K562 (cell line): ENCODE data around the gene PPP4C. TPM values are rescaled to one million over a fixed set of nuclear protein-coding genes. Genes with fewer than 3 reads are reported as not detected.

Experiments
- ARID1B ChIP-seq: fragments of 450-650 bp; IDR thresholded peaks from 2 replicates; pipeline ENCODE4 v1.6.1; 2016; ENCODE audit warnings: antibody characterized with exemption, mild to moderate bottlenecking, inconsistent platforms
- ATF4 ChIP-seq: fragments of 450-650 bp; formaldehyde crosslinking; IDR thresholded peaks from 2 replicates; pipeline ENCODE4 v1.4.0; 2022; ENCODE audit warnings: mild to moderate bottlenecking, moderate library complexity
- HMGN3 ChIP-seq: IDR thresholded peaks from 2 replicates; pipeline ENCODE4 v1.6.1; 2011; ENCODE audit warnings: borderline replicate concordance, low read depth, mild to moderate bottlenecking, mixed read lengths, low read length; ENCODE audit not compliant: insufficient read length; ENCODE audit errors: extremely low read depth
- NCOA6 ChIP-seq: fragments of 450-650 bp; IDR thresholded peaks from 2 replicates; pipeline ENCODE4 v1.6.1; 2017; ENCODE audit warnings: mild to moderate bottlenecking
- SMAD3 ChIP-seq: fragments of 450-650 bp; formaldehyde crosslinking; conservative IDR thresholded peaks from 2 replicates; pipeline ENCODE4 v1.4.0; 2020; ENCODE audit warnings: mild to moderate bottlenecking
- STAT5B ChIP-seq: fragments of 250-450 bp; sonication (Bioruptor Pico); IDR thresholded peaks from 2 replicates; pipeline ENCODE4 v1.8.0; 2021; ENCODE audit warnings: mild to moderate bottlenecking, inconsistent platforms
- TEAD4 ChIP-seq, 2 experiments: sonication (generic) in 1 of 2; formaldehyde crosslinking in 1 of 2; IDR thresholded peaks; 2 replicates each; pipeline versions ENCODE4 v1.6.1 to v1.8.0; 2012 to 2022; ENCODE audit warnings: borderline replicate concordance in 1 of 2, inconsistent platforms in 1 of 2, low read length in 1 of 2, mild to moderate bottlenecking in 1 of 2, missing genetic modification reagents in 1 of 2
- TOE1 ChIP-seq, 2 experiments: fragments of 450-650 bp in 1 of 2; sonication (generic) in 1 of 2; formaldehyde crosslinking in 1 of 2; IDR thresholded peaks; 2 replicates each; pipeline versions ENCODE4 v1.7.1 to v1.8.0; 2016 to 2022; ENCODE audit warnings: borderline replicate concordance in 2 of 2, mild to moderate bottlenecking in 2 of 2, antibody characterized with exemption in 1 of 2, inconsistent platforms in 1 of 2, low read depth in 1 of 2, missing genetic modification reagents in 1 of 2, moderate library complexity in 1 of 2
- ZNF512 ChIP-seq: IDR thresholded peaks from 2 replicates; pipeline ENCODE4 v1.6.1; 2016; ENCODE audit warnings: missing genetic modification characterization, missing compliant biosample characterization
- ZNF77 ChIP-seq: fragments of 250-450 bp; sonication (Bioruptor Pico); IDR thresholded peaks from 2 replicates; pipeline ENCODE4 v1.5.0; 2020
- polyA plus RNA-seq, 8 experiments: library from polyadenylated mRNA; depleted of rRNA in 4 of 8; stranded (reverse) in 5 of 8; unstranded in 3 of 8; fragments of >200 nt; fragmentation: Nextera tagmentation in 2 of 8; fragmentation: Illumina TruSeq in 1 of 8; extraction: Ambion mirVana in 2 of 8; extraction: Trizol in 1 of 8; gene quantifications; 2 replicates each; pipeline versions ENCODE4 v1.2.1 to v1.2.3, GENCODE V29; 2011 to 2014; ENCODE audit warnings: inconsistent platforms in 1 of 8, missing spikeins in 1 of 8
- total RNA-seq, 7 experiments: library from RNA; depleted of rRNA in 6 of 7; stranded (reverse); fragments of >200 nt in 6 of 7; fragmentation: Illumina TruSeq in 2 of 7; extraction: Trizol in 2 of 7; gene quantifications; 2 replicates each; pipeline versions ENCODE4 v1.2.1 to v1.2.3, GENCODE V29; 2011 to 2021; ENCODE audit warnings: low replicate concordance in 1 of 7

The PPP4C gene
- total and polyA plus RNA-seq, 9 of the 15 experiments (the other 6 are each of a cell fraction or from before 2014, with no cell fraction given): 3.5 to 183 (median 131) TPM

GRCh38 chr16:30053376-30054015 is 22.3 kb upstream of the PPP4C start (continued):
- TF ChIP-seq ZNF77 (CRISPR knock-in tag) (no peak), TEAD4 (IDR thresholded peaks at IDR 0.05; ENCODE audit: low read length) (no peak), TEAD4 (CRISPR knock-in tag; IDR thresholded peaks at IDR 0.05; ENCODE audit: borderline replicate concordance) (no peak), NCOA6 (no peak), STAT5B (CRISPR knock-in tag) (no peak), SMAD3 (no peak), TOE1 (IDR thresholded peaks at IDR 0.05; ENCODE audit: borderline replicate concordance) (0 out of 2 replicates have a peak, but pooled peaks have one; percentile 14), TOE1 (CRISPR knock-in tag; IDR thresholded peaks at IDR 0.05; ENCODE audit: borderline replicate concordance, low read depth) (no peak), HMGN3 (no peak), ZNF512 (tag) (no peak), ATF4 (CRISPR knock-in tag) (no peak), ARID1B (peak; percentile 33; the same call in 1 of the 2 replicates)
